Measurements from ENCODE around the gene CADM1.

DNA sequence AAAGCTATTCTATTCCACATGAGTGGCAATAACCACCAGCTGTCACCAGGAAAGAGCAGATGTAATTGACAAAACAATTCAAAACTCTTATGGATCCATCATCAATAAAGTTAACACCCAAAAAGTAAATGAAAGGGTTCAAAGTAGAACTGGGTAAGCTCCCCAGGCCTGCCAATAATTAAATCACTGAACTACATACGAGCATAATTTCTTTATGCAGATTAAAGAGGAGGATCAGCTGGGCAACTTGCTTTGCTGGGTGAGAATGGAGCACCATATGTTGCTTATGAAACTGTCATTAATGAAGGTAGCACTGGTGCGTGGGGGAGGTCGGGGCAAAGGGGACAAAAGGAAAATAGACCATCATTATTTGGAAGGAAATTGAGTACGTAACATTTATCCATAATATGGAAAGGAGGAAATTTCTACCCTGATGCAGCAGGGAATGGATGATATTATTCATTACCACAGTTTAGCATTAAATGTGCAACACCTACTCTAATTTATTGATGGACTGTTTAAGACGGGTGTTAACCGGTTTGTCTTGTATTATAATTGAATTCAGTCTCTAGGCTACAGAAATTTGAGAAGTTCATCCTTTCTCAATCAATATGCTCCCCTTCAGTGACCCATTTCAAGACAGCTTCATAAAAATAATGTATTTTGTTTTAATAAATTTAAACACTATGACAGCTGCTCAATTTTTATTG, 315.9 kb downstream of the CADM1 start:
- TF ChIP-seq, protein P1, sequence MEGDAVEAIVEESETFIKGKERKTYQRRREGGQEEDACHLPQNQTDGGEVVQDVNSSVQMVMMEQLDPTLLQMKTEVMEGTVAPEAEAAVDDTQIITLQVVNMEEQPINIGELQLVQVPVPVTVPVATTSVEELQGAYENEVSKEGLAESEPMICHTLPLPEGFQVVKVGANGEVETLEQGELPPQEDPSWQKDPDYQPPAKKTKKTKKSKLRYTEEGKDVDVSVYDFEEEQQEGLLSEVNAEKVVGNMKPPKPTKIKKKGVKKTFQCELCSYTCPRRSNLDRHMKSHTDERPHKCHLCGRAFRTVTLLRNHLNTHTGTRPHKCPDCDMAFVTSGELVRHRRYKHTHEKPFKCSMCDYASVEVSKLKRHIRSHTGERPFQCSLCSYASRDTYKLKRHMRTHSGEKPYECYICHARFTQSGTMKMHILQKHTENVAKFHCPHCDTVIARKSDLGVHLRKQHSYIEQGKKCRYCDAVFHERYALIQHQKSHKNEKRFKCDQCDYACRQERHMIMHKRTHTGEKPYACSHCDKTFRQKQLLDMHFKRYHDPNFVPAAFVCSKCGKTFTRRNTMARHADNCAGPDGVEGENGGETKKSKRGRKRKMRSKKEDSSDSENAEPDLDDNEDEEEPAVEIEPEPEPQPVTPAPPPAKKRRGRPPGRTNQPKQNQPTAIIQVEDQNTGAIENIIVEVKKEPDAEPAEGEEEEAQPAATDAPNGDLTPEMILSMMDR (conservative IDR thresholded peaks at IDR 0.05 in 1 of 2, IDR thresholded peaks at IDR 0.05 in 1 of 2; ENCODE audit: extremely low read depth in 1 of 2, insufficient read depth in 1 of 2, low read depth in 1 of 2, low read length in 2 of 2): no peak
- no peak for TF ChIP-seq EZH2 (IDR thresholded peaks at IDR 0.05; ENCODE audit: borderline replicate concordance, low read length)
